ENCODE results near the gene NDUFA8.

DNA sequence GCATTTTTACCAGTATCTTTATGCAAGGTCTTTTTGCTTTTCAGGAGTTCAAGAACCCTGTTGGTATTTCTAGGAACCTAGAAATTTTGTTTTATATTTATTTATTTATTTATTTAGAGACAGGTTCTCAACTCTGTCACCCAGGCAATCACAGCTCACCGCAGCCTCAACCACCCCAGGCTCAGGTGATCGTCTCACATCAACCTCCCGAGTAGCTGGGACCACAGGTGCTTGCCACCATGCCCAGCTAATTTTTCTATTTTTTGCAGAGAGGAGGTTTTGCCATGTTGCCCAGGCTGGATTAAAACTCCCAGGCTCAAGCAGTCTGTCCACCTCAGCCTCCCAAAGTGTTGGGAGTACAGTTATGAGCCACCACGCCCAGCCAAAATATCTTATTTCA lies 36.3 kb upstream of the NDUFA8 start:
- TF ChIP-seq POLR2AphosphoS5 (IDR thresholded peaks at IDR 0.05; ENCODE audit: low read depth), result no peak
- TF ChIP-seq, protein P1, sequence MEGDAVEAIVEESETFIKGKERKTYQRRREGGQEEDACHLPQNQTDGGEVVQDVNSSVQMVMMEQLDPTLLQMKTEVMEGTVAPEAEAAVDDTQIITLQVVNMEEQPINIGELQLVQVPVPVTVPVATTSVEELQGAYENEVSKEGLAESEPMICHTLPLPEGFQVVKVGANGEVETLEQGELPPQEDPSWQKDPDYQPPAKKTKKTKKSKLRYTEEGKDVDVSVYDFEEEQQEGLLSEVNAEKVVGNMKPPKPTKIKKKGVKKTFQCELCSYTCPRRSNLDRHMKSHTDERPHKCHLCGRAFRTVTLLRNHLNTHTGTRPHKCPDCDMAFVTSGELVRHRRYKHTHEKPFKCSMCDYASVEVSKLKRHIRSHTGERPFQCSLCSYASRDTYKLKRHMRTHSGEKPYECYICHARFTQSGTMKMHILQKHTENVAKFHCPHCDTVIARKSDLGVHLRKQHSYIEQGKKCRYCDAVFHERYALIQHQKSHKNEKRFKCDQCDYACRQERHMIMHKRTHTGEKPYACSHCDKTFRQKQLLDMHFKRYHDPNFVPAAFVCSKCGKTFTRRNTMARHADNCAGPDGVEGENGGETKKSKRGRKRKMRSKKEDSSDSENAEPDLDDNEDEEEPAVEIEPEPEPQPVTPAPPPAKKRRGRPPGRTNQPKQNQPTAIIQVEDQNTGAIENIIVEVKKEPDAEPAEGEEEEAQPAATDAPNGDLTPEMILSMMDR (conservative IDR thresholded peaks at IDR 0.05; ENCODE audit: low read depth in 2 of 2), result no peak
- TF ChIP-seq, protein P2, sequence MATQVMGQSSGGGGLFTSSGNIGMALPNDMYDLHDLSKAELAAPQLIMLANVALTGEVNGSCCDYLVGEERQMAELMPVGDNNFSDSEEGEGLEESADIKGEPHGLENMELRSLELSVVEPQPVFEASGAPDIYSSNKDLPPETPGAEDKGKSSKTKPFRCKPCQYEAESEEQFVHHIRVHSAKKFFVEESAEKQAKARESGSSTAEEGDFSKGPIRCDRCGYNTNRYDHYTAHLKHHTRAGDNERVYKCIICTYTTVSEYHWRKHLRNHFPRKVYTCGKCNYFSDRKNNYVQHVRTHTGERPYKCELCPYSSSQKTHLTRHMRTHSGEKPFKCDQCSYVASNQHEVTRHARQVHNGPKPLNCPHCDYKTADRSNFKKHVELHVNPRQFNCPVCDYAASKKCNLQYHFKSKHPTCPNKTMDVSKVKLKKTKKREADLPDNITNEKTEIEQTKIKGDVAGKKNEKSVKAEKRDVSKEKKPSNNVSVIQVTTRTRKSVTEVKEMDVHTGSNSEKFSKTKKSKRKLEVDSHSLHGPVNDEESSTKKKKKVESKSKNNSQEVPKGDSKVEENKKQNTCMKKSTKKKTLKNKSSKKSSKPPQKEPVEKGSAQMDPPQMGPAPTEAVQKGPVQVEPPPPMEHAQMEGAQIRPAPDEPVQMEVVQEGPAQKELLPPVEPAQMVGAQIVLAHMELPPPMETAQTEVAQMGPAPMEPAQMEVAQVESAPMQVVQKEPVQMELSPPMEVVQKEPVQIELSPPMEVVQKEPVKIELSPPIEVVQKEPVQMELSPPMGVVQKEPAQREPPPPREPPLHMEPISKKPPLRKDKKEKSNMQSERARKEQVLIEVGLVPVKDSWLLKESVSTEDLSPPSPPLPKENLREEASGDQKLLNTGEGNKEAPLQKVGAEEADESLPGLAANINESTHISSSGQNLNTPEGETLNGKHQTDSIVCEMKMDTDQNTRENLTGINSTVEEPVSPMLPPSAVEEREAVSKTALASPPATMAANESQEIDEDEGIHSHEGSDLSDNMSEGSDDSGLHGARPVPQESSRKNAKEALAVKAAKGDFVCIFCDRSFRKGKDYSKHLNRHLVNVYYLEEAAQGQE (IDR thresholded peaks at IDR 0.05; ENCODE audit: unreplicated experiment), result no peak

All from GM23338 (cell line).